ENCODE data around the gene KRT16. TPM values are rescaled to one million over a fixed set of nuclear protein-coding genes. Genes with fewer than 3 reads are reported as not detected.
"Not testable (repeated sequence)": the region's sequence is repeated elsewhere in the genome, so short reads cannot be mapped to it uniquely, and the experiment has no call there.

KRT16 gene
- total RNA-seq, 1 experiment from 2014 or later: 0.61 TPM

DNA sequence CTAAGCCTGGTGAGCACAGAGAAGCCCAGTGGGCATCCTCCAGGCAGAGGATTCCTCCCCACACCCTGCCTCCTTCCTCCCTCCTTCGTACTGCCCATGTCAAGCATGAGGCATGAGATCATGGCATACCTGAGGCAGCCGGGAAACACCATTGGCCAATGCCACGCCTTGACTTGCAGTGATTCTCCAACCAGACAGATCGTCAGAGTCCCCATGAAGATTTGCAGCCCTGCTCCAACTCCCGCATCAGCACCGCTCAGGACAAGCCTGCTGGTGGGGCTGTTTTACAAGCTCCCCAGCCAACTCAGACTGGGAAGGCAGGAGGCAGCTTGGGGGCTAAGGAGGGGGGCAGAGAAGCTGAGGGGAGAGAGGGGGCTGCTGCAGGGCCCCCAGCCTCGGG, 2.9 kb upstream of the KRT16 start (continued):
- no peak for TF ChIP-seq CTCF (IDR thresholded peaks at IDR 0.05 in 2 of 3, conservative IDR thresholded peaks at IDR 0.05 in 1 of 3; ENCODE audit: borderline replicate concordance in 1 of 3, insufficient read depth in 1 of 3, low read depth in 2 of 3, low read length in 2 of 3)

GRCh38 chr17:41614767-41615166, 2.2 kb upstream of the KRT16 start:
- H3K9me2 ChIP-seq (ENCODE audit: insufficient read depth); RAD21 ChIA-PET (ENCODE audit: low non-redundant PET in 1 of 2, low total read pairs in 2 of 2, uncharacterized antibody in 2 of 2, unreplicated experiment in 2 of 2); BruUV-seq (replicated peaks); H3K4me2 ChIP-seq (ENCODE audit: low read length); DNase-seq (ENCODE audit: low read depth, low spot score); H3K27ac ChIP-seq (ENCODE audit: low read depth, low read length); H2AFZ ChIP-seq (ENCODE audit: low read depth, low read length, poor library complexity, severe bottlenecking); POLR2A ChIA-PET; H3K9me3 ChIP-seq (ENCODE audit: control insufficient read depth in 1 of 2, insufficient read depth in 1 of 2, low read depth in 1 of 2, low read length in 2 of 2); H3K4me3 ChIP-seq (replicated peaks in 1 of 2; ENCODE audit: low read depth in 1 of 2, low read length in 2 of 2); H3K79me2 ChIP-seq (ENCODE audit: insufficient read depth, low read length); ATAC-seq; H3K9ac ChIP-seq (ENCODE audit: low read length); H4K20me1 ChIP-seq (ENCODE audit: insufficient read depth); intact Hi-C loops (cut with micrococcal nuclease); CTCF ChIA-PET; H3K36me3 ChIP-seq (ENCODE audit: control insufficient read depth in 1 of 2, insufficient read depth in 2 of 2, low read length in 2 of 2); H3K27me3 ChIP-seq (ENCODE audit: insufficient read depth, low read length): not testable (repeated sequence)
- peaks cover 2 to 28% of the 10 kb centered on the region in 2 experiments for H3K4me1 ChIP-seq (ENCODE audit: control insufficient read depth in 1 of 2, insufficient read depth in 2 of 2, low read length in 2 of 2)

DNA sequence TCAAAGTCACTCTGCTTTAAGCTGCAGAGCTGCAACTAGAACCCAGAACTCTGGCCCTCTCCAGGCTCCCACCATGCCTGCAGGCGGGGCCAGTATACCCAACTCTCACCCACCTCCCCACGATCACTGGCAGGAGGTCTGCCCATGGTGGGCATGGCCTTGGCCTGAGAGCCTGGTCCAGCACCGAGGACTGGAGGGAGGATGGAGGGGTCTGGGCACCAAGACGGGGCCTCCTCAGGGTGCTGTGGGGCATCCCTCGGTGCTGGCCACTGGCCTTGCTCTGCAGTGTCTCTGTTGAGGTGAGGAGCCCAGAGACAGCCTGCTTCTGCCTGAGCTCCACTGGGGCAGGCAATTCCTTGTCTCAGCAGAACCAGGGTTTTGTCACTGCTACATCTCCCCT, 1.5 kb upstream of the KRT16 start:
- peaks cover 2 to 25% of the 10 kb centered on the region in 2 experiments for H3K4me1 ChIP-seq (ENCODE audit: control insufficient read depth in 1 of 2, insufficient read depth in 2 of 2, low read length in 2 of 2)
- H3K9me3 ChIP-seq (ENCODE audit: control insufficient read depth in 1 of 2, insufficient read depth in 1 of 2, low read depth in 1 of 2, low read length in 2 of 2): no peaks in the 10 kb centered on the region
- no peaks in the 10 kb centered on the region for H4K20me1 ChIP-seq (ENCODE audit: insufficient read depth)
- ChIA-PET POLR2A (no interaction called here), RAD21 (ENCODE audit: low non-redundant PET in 1 of 2, low total read pairs in 2 of 2, uncharacterized antibody in 2 of 2, unreplicated experiment in 2 of 2) (no interaction called here), CTCF (no interaction called here)
- H3K9ac ChIP-seq (ENCODE audit: low read length): no peak overlapping the region
- DNase-seq (ENCODE audit: low read depth, low spot score): no peak
- TF ChIP-seq JUND (IDR thresholded peaks at IDR 0.05) (no peak), EGR1 (IDR thresholded peaks at IDR 0.05; ENCODE audit: low read depth) (no peak), RAD21 (IDR thresholded peaks at IDR 0.05; ENCODE audit: low read depth) (no peak), ZNF274 (IDR thresholded peaks at IDR 0.05; ENCODE audit: low read depth, low read length) (no peak)
- TF ChIP-seq, protein P1, sequence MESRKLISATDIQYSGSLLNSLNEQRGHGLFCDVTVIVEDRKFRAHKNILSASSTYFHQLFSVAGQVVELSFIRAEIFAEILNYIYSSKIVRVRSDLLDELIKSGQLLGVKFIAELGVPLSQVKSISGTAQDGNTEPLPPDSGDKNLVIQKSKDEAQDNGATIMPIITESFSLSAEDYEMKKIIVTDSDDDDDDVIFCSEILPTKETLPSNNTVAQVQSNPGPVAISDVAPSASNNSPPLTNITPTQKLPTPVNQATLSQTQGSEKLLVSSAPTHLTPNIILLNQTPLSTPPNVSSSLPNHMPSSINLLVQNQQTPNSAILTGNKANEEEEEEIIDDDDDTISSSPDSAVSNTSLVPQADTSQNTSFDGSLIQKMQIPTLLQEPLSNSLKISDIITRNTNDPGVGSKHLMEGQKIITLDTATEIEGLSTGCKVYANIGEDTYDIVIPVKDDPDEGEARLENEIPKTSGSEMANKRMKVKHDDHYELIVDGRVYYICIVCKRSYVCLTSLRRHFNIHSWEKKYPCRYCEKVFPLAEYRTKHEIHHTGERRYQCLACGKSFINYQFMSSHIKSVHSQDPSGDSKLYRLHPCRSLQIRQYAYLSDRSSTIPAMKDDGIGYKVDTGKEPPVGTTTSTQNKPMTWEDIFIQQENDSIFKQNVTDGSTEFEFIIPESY (IDR thresholded peaks at IDR 0.05; ENCODE audit: extremely low read depth, insufficient replicate concordance, low read length): no peak
- no peak overlapping the region for H3K27ac ChIP-seq (ENCODE audit: low read depth, low read length)
- H3K9me2 ChIP-seq (ENCODE audit: insufficient read depth): no peaks in the 10 kb centered on the region
- no peaks in the 10 kb centered on the region for H3K36me3 ChIP-seq (ENCODE audit: control insufficient read depth in 1 of 2, insufficient read depth in 2 of 2, low read length in 2 of 2)
- ATAC-seq: no peak
- no TSS peak for BruUV-seq (replicated peaks)
- no peak overlapping the region for H2AFZ ChIP-seq (ENCODE audit: low read depth, low read length, poor library complexity, severe bottlenecking)
- no peak overlapping the region for H3K4me3 ChIP-seq (replicated peaks in 1 of 2; ENCODE audit: low read depth in 1 of 2, low read length in 2 of 2)
- H3K79me2 ChIP-seq (ENCODE audit: insufficient read depth, low read length): no peaks in the 10 kb centered on the region
- H3K27me3 ChIP-seq (ENCODE audit: insufficient read depth, low read length): no peaks in the 10 kb centered on the region
- no peak overlapping the region for H3K4me2 ChIP-seq (ENCODE audit: low read length)
- intact Hi-C loops (cut with micrococcal nuclease): no loop called here
